ENCODE results near the gene PTPRT.

Gene PTPRT

GRCh38 chr20:43183536-43184070 is 6.1 kb downstream of the PTPRT start:
- TF ChIP-seq, protein P1, sequence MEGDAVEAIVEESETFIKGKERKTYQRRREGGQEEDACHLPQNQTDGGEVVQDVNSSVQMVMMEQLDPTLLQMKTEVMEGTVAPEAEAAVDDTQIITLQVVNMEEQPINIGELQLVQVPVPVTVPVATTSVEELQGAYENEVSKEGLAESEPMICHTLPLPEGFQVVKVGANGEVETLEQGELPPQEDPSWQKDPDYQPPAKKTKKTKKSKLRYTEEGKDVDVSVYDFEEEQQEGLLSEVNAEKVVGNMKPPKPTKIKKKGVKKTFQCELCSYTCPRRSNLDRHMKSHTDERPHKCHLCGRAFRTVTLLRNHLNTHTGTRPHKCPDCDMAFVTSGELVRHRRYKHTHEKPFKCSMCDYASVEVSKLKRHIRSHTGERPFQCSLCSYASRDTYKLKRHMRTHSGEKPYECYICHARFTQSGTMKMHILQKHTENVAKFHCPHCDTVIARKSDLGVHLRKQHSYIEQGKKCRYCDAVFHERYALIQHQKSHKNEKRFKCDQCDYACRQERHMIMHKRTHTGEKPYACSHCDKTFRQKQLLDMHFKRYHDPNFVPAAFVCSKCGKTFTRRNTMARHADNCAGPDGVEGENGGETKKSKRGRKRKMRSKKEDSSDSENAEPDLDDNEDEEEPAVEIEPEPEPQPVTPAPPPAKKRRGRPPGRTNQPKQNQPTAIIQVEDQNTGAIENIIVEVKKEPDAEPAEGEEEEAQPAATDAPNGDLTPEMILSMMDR (conservative IDR thresholded peaks at IDR 0.05; ENCODE audit: low read depth) = no peak
- ChIA-PET CTCF (interaction anchor here (0.5 to 0.9 kb wide), 2 partner anchors 8 to 37 kb away, joined by 3 to 6 read pairs; no protein-coding TSS in a partner anchor), POLR2A (ENCODE audit: low non-redundant PET) (no interaction called here)
- H3K27ac ChIP-seq = no peak overlapping the region
- DNase-seq (ENCODE audit: low spot score) = no peak

DNA sequence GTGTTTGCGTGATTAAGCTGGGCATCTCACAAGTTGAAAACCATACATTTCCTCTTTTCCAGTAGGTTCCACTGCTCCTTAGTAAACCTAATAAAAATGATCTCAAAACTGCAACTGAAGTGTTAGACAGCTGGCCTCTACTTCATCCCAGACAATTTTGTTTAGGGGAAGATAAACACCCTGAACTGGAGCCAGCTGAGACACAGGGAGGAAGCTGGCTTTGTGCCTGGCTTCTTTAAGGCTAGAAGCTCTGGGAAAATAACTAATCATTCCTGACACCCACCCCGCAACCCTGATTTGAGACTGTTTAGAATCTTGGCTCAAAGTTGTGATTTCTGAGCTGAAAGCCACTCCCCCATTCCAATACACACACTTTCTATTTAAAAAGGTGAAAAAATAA is 11.6 kb downstream of the PTPRT start:
- TF ChIP-seq, protein P1 (conservative IDR thresholded peaks at IDR 0.05; ENCODE audit: low read depth) = no peak
- POLR2A ChIA-PET (ENCODE audit: low non-redundant PET) = no interaction called here
- no peak overlapping the region for H3K27ac ChIP-seq
- DNase-seq (ENCODE audit: low spot score) = no peak
- CTCF ChIA-PET = interaction anchor here (0.5 to 1.2 kb wide), 4 partner anchors 11 to 1075 kb away, joined by 3 to 5 read pairs (median 3); partner anchors contain the start of gene PTPRT

DNA sequence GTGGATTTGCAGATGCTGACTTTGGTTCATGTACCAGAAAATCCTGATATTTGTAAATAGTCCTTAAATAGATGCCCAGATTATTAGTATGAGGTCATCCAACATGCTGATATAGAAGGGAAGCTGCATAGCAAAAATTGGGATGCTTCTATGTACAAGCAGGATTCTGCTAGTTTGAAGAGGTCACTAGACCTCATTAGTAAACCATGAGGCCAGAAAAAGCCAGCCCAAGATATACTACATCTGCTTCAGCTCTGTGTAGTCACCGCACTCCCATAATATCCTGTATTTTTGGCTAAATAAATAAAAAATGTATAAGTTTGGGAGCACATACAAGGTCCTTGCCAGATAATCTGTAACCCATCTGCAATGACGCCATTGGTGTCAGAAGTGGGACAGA is 13.0 kb downstream of the PTPRT start:
- TF ChIP-seq, protein P1 (conservative IDR thresholded peaks at IDR 0.05; ENCODE audit: low read depth) = no peak
- ChIA-PET CTCF (no interaction called here), POLR2A (ENCODE audit: low non-redundant PET) (no interaction called here)
- DNase-seq (ENCODE audit: low spot score) = no peak
- H3K27ac ChIP-seq = no peak overlapping the region

DNA sequence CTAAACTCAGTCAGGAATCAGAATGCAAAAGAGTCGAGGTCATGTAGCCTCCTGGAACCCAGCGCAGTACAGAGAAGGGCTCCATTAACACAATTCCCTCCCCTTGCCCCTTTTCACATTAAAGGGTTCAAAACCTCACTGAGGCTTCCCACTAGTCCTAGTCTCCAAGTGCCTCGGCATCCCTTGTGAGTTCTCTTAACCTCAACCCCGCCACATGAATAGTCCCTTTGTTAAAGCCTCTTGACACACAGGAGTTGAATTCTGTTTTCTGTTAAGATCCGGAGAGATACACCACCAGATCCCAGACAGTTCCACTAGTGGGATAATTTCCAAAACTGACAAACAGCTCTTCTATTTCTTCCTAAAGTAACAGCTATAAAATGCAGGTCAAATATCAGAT is 17.8 kb downstream of the PTPRT start:
- DNase-seq (ENCODE audit: low spot score) = no peak
- TF ChIP-seq, protein P1 (conservative IDR thresholded peaks at IDR 0.05; ENCODE audit: low read depth) = no peak
- POLR2A ChIA-PET (ENCODE audit: low non-redundant PET) = no interaction called here
- no peak overlapping the region for H3K27ac ChIP-seq
- CTCF ChIA-PET = no interaction called here

- CTCF ChIA-PET = interaction anchor here (0.6 kb wide), 1 partner anchor 68 kb away, joined by 3 read pairs; no protein-coding TSS in a partner anchor
- TF ChIP-seq, protein P1 (conservative IDR thresholded peaks at IDR 0.05; ENCODE audit: low read depth) = no peak
- DNase-seq (ENCODE audit: low spot score) = no peak
- no peak overlapping the region for H3K27ac ChIP-seq
- POLR2A ChIA-PET (ENCODE audit: low non-redundant PET) = no interaction called here
Observed at GRCh38 chr20:43170771-43171170, 18.9 kb downstream of the PTPRT start.

DNA sequence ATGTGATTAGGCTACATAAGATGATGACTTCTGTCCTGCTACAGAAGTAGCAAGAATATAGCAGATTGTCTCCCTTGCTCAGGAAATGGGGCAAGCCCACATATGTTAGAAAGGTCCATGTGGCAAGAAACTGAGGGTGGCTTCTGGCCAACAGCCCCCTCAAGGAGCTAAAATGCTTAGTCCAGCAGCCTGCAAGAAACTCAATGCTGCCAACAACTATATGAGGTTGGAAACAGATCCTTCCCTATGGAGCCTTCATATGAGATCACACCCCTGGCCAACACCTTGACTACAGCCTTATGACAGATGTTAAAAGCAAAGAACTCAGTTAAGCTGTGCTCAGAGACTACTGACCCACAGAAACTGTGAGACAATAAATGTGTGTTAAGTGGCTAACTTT is 22.1 kb downstream of the PTPRT start:
- CTCF ChIA-PET = no interaction called here
- TF ChIP-seq, protein P1 (conservative IDR thresholded peaks at IDR 0.05; ENCODE audit: low read depth) = no peak
- no peak overlapping the region for H3K27ac ChIP-seq
- POLR2A ChIA-PET (ENCODE audit: low non-redundant PET) = no interaction called here
- DNase-seq (ENCODE audit: low spot score) = no peak

All from RWPE1 (cell line).